OCI-LY7 (cell line): ENCODE data around the gene MLLT3. TPM values are rescaled to one million over a fixed set of nuclear protein-coding genes. Genes with fewer than 3 reads are reported as not detected.

Source experiments
- BruUV-seq: library from RNA; stranded (reverse); fragments of 400-500 nt; replicated peaks from 2 replicates; lab custom pipeline; 2021; lab: Mats Ljungman, UMichigan
- CTCF ChIA-PET: fragments of 300-600 bp; sonication (Branson Sonifier 250); formaldehyde crosslinking; loops from one replicate; lab custom pipeline; 2022; ENCODE audit warnings: antibody characterized with exemption; ENCODE audit not compliant: unreplicated experiment; lab: Charles Lee
- POLR2A ChIA-PET: fragments of 300-600 bp; sonication (Branson Sonifier 250); formaldehyde crosslinking; loops from one replicate; lab custom pipeline; 2022; ENCODE audit warnings: antibody characterized with exemption; lab: Charles Lee
- DNase-seq: peaks from one replicate; pipeline ENCODE4 v3.0.0-alpha.2; 2015; ENCODE audit warnings: low spot score
- H2AFZ ChIP-seq: fragments of 200-600 bp; sonication (generic), shearing (Covaris generic); 2 replicates; pipeline ENCODE4 v1.6.1; 2014; ENCODE audit warnings: mild to moderate bottlenecking, antibody characterized with exemption, low read length, moderate library complexity
- H3K27ac ChIP-seq: fragments of 200-600 bp; sonication (generic); 2 replicates; pipeline ENCODE4 v1.5.1; 2014; ENCODE audit warnings: mixed run types, low read depth, mild to moderate bottlenecking, moderate library complexity, low read length, inconsistent platforms; ENCODE audit not compliant: poor library complexity, severe bottlenecking
- H3K36me3 ChIP-seq: fragments of 200-600 bp; sonication (generic); 2 replicates; pipeline ENCODE4 v1.6.1; 2014; ENCODE audit warnings: mild to moderate bottlenecking, antibody characterized with exemption, low read length, moderate library complexity, mixed read lengths; ENCODE audit not compliant: insufficient read depth
- H3K4me1 ChIP-seq: fragments of 200-600 bp; sonication (generic); 2 replicates; pipeline ENCODE4 v1.5.1; 2014; ENCODE audit warnings: mild to moderate bottlenecking, low read length; ENCODE audit not compliant: insufficient read depth, poor library complexity, severe bottlenecking
- H3K4me2 ChIP-seq: fragments of 200-600 bp; sonication (generic); 2 replicates; pipeline ENCODE4 v1.6.1; 2014; ENCODE audit warnings: mild to moderate bottlenecking, low read length
- H3K4me3 ChIP-seq: fragments of 200-600 bp; sonication (generic); 2 replicates; pipeline ENCODE4 v1.5.1; 2014; ENCODE audit warnings: mild to moderate bottlenecking, low read depth, low read length; ENCODE audit not compliant: poor library complexity, severe bottlenecking
- H3K79me2 ChIP-seq: fragments of 200-600 bp; sonication (generic); 2 replicates; pipeline ENCODE4 v1.6.1; 2016; ENCODE audit warnings: low read depth, mild to moderate bottlenecking, low read length, moderate library complexity, mixed read lengths; ENCODE audit not compliant: insufficient read depth
- H3K9me2 ChIP-seq: fragments of 200-600 bp; sonication (generic); 2 replicates; pipeline ENCODE4 v1.6.1; 2016; ENCODE audit warnings: mild to moderate bottlenecking, low read length, mixed read lengths; ENCODE audit not compliant: insufficient read depth
- H3K9me3 ChIP-seq: fragments of 200-600 bp; sonication (generic); 2 replicates; pipeline ENCODE4 v1.6.1; 2014; ENCODE audit warnings: mild to moderate bottlenecking, mixed run types, low read length, mixed read lengths
- H4K20me1 ChIP-seq: fragments of 200-600 bp; sonication (generic); 2 replicates; pipeline ENCODE4 v1.6.1; 2014; ENCODE audit warnings: mild to moderate bottlenecking, antibody characterized with exemption, low read length, moderate library complexity, mixed read lengths; ENCODE audit not compliant: insufficient read depth
- EZH2phosphoT487 ChIP-seq: fragments of 200-600 bp; sonication (generic); IDR thresholded peaks from 2 replicates; pipeline ENCODE4 v1.6.1; 2018; ENCODE audit warnings: low read depth, borderline replicate concordance, mild to moderate bottlenecking, mixed run types, antibody characterized with exemption, low read length, moderate library complexity, mixed read lengths
- intact Hi-C: fragments of 100-400 bp; cut with micrococcal nuclease; formaldehyde crosslinking; loops from one replicate; pipeline ENCODE4 v1.10.0; 2022; ENCODE audit not compliant: unreplicated experiment
- total RNA-seq, 2 experiments: library from RNA; depleted of rRNA in 1 of 2; stranded (reverse); fragments of >200 nt in 1 of 2; shearing (Covaris generic) in 1 of 2; gene quantifications; 2 replicates each; pipeline ENCODE4 v1.2.3, GENCODE V29; 2014 to 2022
- TF ChIP-seq, protein P1 (sequence below): fragments of 200-600 bp; sonication (generic); conservative IDR thresholded peaks from 2 replicates; pipeline ENCODE4 v1.5.1; 2014; ENCODE audit warnings: mild to moderate bottlenecking, antibody characterized with exemption, low read length, moderate library complexity, mixed read lengths

MLLT3 gene
- total RNA-seq, 2 experiments from 2014 or later, result 7.1 to 9.9 TPM

DNA sequence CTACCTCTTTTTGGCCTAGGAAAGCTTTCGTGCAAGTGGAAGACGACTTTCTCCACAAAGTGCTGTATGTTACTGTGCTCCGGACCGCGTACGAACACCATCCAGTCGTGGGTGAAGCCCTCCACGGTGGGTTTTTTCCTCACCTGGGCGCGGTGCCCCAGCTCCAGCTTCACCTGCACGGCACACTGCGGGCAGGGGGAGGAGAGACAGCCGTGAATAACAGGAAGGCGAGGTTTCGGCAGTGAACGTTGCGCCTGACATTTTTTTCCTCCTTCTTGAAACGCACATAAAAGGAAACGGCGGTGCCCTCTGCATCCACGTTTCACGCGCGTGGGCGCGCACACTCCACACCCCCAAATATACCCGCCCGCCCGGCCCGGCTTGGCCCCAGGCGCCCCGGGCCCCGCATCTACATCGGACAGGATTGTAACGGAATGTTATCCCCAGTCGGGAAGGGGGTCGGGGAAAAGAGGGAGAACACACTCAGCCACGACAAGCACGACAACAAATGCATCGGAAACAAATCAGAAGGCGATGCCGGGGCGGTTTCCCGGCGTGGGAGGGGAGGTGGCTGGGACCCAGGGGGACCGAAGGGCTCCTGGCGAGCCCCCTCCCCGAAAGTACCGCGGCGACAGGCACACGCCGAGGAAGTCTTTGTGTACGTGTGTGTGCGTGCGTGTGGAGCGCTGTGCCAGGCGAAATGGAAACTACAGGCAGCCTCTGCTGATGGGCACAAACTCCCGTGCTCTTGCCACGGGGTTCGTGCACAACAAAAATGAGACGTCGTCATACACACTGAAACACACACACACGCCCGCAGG is 1.4 kb downstream of the MLLT3 start:
- Histone ChIP-seq H3K4me2 (peak overlapping the region; percentile 99), H3K36me3 (no peaks in the 10 kb centered on the region), H3K27ac (no peak overlapping the region), H3K9me3 (no peaks in the 10 kb centered on the region), H4K20me1 (no peaks in the 10 kb centered on the region), H3K9me2 (no peaks in the 10 kb centered on the region), H3K4me1 (peaks cover 20% of the 10 kb centered on the region), H3K79me2 (no peaks in the 10 kb centered on the region), H2AFZ (peak overlapping the region; percentile 72), H3K4me3 (peak overlapping the region; percentile 73)
- CTCF ChIA-PET, result no interaction called here
- intact Hi-C loops, result loop anchor here (5.0 to 10.0 kb wide), 3 partner anchors 264 to 694 kb away; no protein-coding TSS in a partner anchor
- POLR2A ChIA-PET, result interaction anchor here (0.7 to 1.6 kb wide), 3 partner anchors 16 to 475 kb away, joined by 3 to 6 read pairs (median 3); no protein-coding TSS in a partner anchor
- no peak for TF ChIP-seq EZH2phosphoT487
- TF ChIP-seq, protein P1, sequence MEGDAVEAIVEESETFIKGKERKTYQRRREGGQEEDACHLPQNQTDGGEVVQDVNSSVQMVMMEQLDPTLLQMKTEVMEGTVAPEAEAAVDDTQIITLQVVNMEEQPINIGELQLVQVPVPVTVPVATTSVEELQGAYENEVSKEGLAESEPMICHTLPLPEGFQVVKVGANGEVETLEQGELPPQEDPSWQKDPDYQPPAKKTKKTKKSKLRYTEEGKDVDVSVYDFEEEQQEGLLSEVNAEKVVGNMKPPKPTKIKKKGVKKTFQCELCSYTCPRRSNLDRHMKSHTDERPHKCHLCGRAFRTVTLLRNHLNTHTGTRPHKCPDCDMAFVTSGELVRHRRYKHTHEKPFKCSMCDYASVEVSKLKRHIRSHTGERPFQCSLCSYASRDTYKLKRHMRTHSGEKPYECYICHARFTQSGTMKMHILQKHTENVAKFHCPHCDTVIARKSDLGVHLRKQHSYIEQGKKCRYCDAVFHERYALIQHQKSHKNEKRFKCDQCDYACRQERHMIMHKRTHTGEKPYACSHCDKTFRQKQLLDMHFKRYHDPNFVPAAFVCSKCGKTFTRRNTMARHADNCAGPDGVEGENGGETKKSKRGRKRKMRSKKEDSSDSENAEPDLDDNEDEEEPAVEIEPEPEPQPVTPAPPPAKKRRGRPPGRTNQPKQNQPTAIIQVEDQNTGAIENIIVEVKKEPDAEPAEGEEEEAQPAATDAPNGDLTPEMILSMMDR, result no peak
- DNase-seq, result peak; percentile 9
- no TSS peak for BruUV-seq

DNA sequence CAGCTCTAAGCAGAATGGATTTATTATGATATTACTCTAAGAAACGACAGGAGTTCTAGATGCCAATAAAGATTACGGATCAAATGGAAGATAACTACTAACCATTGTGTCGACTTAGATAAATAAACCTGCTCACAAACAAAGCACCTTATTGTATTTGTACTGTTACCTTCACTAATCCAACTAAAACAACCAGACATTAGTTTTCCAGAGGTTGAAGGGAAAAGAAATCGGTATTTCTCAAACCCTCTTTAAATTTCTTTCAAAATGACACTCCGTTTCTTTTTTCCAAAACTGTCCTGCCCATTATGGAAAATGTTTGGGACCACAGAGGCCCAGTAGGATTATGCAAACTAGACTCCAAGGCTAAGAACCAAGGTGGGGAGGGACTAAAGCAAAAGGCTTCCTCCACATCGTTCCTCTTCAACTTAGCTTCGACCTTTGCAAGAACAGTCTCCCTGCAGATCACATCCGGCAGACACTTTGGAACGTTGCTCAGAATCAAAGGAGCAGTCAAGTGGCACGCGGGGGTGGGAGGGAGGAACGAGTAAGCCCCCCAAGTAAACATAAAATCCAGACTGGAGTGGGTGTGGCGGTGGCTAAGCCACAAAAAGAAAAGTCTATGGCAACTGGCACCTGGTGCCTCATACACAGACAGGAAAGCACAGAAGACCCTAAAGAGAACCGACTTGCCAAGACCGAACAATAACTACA is 2.7 kb downstream of the MLLT3 start:
- no peaks in the 10 kb centered on the region for H3K9me3 ChIP-seq
- H3K9me2 ChIP-seq, result no peaks in the 10 kb centered on the region
- H4K20me1 ChIP-seq, result no peaks in the 10 kb centered on the region
- no TSS peak for BruUV-seq
- no peak overlapping the region for H2AFZ ChIP-seq
- POLR2A ChIA-PET, result interaction anchor here (0.8 to 1.2 kb wide), 3 partner anchors 15 to 245 kb away, joined by 3 read pairs; no protein-coding TSS in a partner anchor
- no peak overlapping the region for H3K27ac ChIP-seq
- peaks cover 19% of the 10 kb centered on the region for H3K4me1 ChIP-seq
- no peak overlapping the region for H3K4me3 ChIP-seq
- H3K4me2 ChIP-seq, result 0 out of 2 replicates have a peak overlapping the region, but pooled peaks have one; percentile 99
- intact Hi-C loops, result loop anchor here (5.0 to 10.0 kb wide), 3 partner anchors 265 to 692 kb away; no protein-coding TSS in a partner anchor
- no peaks in the 10 kb centered on the region for H3K79me2 ChIP-seq
- TF ChIP-seq, protein P1, result no peak
- no peak for TF ChIP-seq EZH2phosphoT487
- no peaks in the 10 kb centered on the region for H3K36me3 ChIP-seq
- CTCF ChIA-PET, result no interaction called here
- DNase-seq, result no peak
